Measurements from ENCODE around the gene ZBTB45. TPM values are rescaled to one million over a fixed set of nuclear protein-coding genes. Genes with fewer than 3 reads are reported as not detected.

ZBTB45 gene
- total RNA-seq, 2 experiments from 2014 or later = 10.7 to 14.7 TPM

GRCh38 chr19:58483776-58484175 lies 35.8 kb downstream of the ZBTB45 start:
- Histone ChIP-seq H3K4me1 (ENCODE audit: insufficient read depth, low read length, poor library complexity, severe bottlenecking) (no peaks in the 10 kb centered on the region), H3K27ac (ENCODE audit: low read depth, low read length, poor library complexity, severe bottlenecking) (no peak overlapping the region), H2AFZ (ENCODE audit: low read length) (no peak overlapping the region), H3K36me3 (ENCODE audit: insufficient read depth, low read length) (no peaks in the 10 kb centered on the region), H4K20me1 (ENCODE audit: insufficient read depth, low read length) (no peaks in the 10 kb centered on the region), H3K4me3 (ENCODE audit: low read depth, low read length, poor library complexity, severe bottlenecking) (no peak overlapping the region), H3K4me2 (ENCODE audit: low read length) (no peak overlapping the region), H3K79me2 (ENCODE audit: insufficient read depth, low read depth, low read length) (no peaks in the 10 kb centered on the region), H3K9me3 (ENCODE audit: low read length) (no peaks in the 10 kb centered on the region), H3K9me2 (ENCODE audit: insufficient read depth, low read length) (no peaks in the 10 kb centered on the region)
- BruUV-seq (replicated peaks) = no TSS peak
- intact Hi-C loops (cut with micrococcal nuclease; ENCODE audit: unreplicated experiment) = no loop called here
- TF ChIP-seq EZH2phosphoT487 (IDR thresholded peaks at IDR 0.05; ENCODE audit: borderline replicate concordance, low read depth, low read length) (no peak), CTCF (conservative IDR thresholded peaks at IDR 0.05; ENCODE audit: low read length) (no peak)
- CTCF ChIA-PET (ENCODE audit: unreplicated experiment) = no interaction called here
- POLR2A ChIA-PET = interaction anchor here (0.6 to 0.9 kb wide), 2 partner anchors 30 to 91 kb away, joined by 3 to 4 read pairs; no protein-coding TSS in a partner anchor
- no peak for DNase-seq (ENCODE audit: low spot score)

DNA sequence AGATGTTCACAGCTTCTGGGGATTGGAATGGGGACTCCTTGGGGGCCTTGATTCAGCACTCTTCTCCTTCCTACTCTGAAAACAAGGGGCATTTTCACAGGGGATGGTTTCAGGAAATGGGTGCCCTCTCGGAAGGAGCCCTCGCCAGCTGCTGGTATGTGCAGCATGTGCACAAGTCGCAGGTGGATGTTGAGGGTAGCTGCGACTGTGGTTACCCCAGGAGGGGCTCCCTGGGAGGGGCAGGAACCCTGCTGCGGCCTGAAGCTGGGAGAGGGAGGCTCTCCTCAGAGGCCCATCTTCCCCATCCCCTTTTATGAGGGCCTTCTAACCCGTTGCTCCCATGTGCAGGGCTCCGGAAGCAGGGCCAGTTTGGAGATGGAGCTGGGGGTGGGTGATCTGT lies 37.2 kb downstream of the ZBTB45 start:
- Histone ChIP-seq H4K20me1 (ENCODE audit: insufficient read depth, low read length) (no peaks in the 10 kb centered on the region), H3K4me2 (ENCODE audit: low read length) (no peak overlapping the region), H3K9me3 (ENCODE audit: low read length) (no peaks in the 10 kb centered on the region), H2AFZ (ENCODE audit: low read length) (no peak overlapping the region), H3K27ac (ENCODE audit: low read depth, low read length, poor library complexity, severe bottlenecking) (no peak overlapping the region), H3K4me1 (ENCODE audit: insufficient read depth, low read length, poor library complexity, severe bottlenecking) (peaks cover under 1% of the 10 kb centered on the region), H3K4me3 (ENCODE audit: low read depth, low read length, poor library complexity, severe bottlenecking) (no peak overlapping the region), H3K79me2 (ENCODE audit: insufficient read depth, low read depth, low read length) (no peaks in the 10 kb centered on the region), H3K9me2 (ENCODE audit: insufficient read depth, low read length) (no peaks in the 10 kb centered on the region), H3K36me3 (ENCODE audit: insufficient read depth, low read length) (no peaks in the 10 kb centered on the region)
- POLR2A ChIA-PET = no interaction called here
- no TSS peak for BruUV-seq (replicated peaks)
- CTCF ChIA-PET (ENCODE audit: unreplicated experiment) = interaction anchor here (0.7 kb wide), 1 partner anchor 168 kb away, joined by 3 read pairs; no protein-coding TSS in a partner anchor
- intact Hi-C loops (cut with micrococcal nuclease; ENCODE audit: unreplicated experiment) = no loop called here
- no peak for DNase-seq (ENCODE audit: low spot score)
- TF ChIP-seq CTCF (conservative IDR thresholded peaks at IDR 0.05; ENCODE audit: low read length) = no peak
- no peak for TF ChIP-seq EZH2phosphoT487 (IDR thresholded peaks at IDR 0.05; ENCODE audit: borderline replicate concordance, low read depth, low read length)

GRCh38 chr19:58480831-58481230 lies 38.8 kb downstream of the ZBTB45 start:
- POLR2A ChIA-PET = no interaction called here
- no peaks in the 10 kb centered on the region for H3K79me2 ChIP-seq (ENCODE audit: insufficient read depth, low read depth, low read length)
- CTCF ChIA-PET (ENCODE audit: unreplicated experiment) = no interaction called here

More at GRCh38 chr19:58480831-58481230, 38.8 kb downstream of the ZBTB45 start:
- Histone ChIP-seq H3K27ac (ENCODE audit: low read depth, low read length, poor library complexity, severe bottlenecking) (no peak overlapping the region), H2AFZ (ENCODE audit: low read length) (no peak overlapping the region), H3K4me1 (ENCODE audit: insufficient read depth, low read length, poor library complexity, severe bottlenecking) (peaks cover 11% of the 10 kb centered on the region), H3K4me3 (ENCODE audit: low read depth, low read length, poor library complexity, severe bottlenecking) (no peak overlapping the region), H3K4me2 (ENCODE audit: low read length) (no peak overlapping the region), H3K9me3 (ENCODE audit: low read length) (no peaks in the 10 kb centered on the region), H4K20me1 (ENCODE audit: insufficient read depth, low read length) (no peaks in the 10 kb centered on the region), H3K36me3 (ENCODE audit: insufficient read depth, low read length) (no peaks in the 10 kb centered on the region), H3K9me2 (ENCODE audit: insufficient read depth, low read length) (no peaks in the 10 kb centered on the region)
- no peak for TF ChIP-seq CTCF (conservative IDR thresholded peaks at IDR 0.05; ENCODE audit: low read length)
- no peak for TF ChIP-seq EZH2phosphoT487 (IDR thresholded peaks at IDR 0.05; ENCODE audit: borderline replicate concordance, low read depth, low read length)
- intact Hi-C loops (cut with micrococcal nuclease; ENCODE audit: unreplicated experiment) = no loop called here
- BruUV-seq (replicated peaks) = no TSS peak
- no peak for DNase-seq (ENCODE audit: low spot score)
